HS-27A (cell line): ENCODE measurements around the gene SAMMSON.

Experiments
- DNase-seq: peaks from one replicate; pipeline ENCODE4 v3.0.0-alpha.2; 2012; ENCODE audit warnings: low read depth, missing footprints

SAMMSON gene

DNA sequence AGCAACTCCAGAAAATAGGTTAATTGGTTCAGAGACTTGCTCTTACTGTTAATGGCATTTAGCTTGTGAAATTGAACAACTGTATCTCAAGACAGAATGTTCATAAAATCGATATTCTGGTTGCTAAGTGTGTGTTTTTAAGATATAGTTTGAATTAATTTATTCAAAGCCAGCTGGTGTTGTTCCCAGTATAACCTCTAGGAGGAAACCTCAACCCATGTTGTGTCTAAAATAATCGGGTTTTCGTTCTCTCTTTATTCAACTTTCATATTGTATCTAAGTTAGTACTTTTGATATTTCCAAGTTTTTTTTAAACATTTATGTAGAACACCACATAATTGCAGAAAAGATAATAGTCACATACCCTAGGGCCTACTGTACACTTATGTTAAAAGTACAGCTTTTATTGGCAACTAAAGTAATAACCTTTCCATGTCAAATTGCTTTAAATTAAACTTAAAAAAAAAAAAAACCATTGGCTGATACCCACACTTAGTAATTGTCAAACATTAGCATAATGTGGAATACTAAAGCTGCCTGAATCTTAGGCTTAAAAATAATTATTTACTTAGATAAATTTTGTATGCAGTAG lies 90.9 kb downstream of the SAMMSON start:
- no peak for DNase-seq

DNA sequence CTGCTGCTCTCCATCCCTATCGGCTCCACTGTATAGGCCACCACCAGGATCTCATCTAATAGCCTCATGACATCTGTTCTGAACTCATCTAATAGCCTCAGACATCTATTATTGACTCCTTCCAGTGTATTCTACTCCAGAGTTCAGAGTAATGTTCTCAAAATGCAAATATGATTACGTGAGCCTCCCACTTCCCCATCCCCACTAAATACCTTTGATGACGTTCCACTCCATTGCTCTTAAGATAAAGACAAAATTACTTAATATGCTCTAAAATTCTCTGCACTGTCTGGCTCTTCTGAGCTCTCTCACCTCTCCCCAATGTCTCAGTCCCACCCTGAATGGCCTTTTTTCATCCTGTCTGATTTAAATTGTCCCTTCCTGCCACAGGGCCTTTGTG lies 94.7 kb downstream of the SAMMSON start:
- no peak for DNase-seq

- DNase-seq, result no peak
These were observed 95.7 kb downstream of the SAMMSON start for GRCh38 chr3:70095260-70095659.

DNA sequence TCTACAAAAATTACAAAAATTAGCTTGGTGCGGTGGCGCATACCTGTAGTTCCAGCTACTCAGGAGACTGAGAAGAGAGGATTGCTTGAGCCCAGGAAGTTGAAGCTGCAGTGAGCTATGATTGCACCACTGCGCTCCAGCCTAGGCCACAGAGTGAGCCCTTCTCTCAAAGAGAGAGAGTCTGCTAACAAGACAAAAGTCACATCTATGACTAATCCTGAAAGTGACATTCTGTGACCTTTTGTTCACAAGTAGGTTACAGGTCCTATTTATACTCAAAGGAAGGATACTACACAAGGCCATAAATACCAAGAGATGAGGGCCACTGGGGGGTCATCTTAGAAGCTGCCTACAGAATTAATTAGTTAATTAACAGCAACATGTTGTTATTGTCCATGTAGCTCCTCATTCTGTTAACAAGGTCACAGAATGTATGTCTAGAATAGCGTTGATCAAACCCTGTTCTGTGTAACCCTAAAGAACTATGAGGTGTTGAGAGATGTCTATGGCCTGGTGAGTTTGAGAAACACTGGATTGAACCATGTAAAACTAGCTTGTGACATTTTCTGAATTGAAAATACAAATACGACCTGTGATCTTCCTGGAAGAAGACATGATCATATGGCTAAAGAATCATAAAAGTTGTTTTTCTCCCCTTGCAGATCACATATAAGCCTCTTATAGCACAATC lies 97.0 kb downstream of the SAMMSON start:
- DNase-seq, result no peak

- DNase-seq, result no peak
These were observed 97.6 kb downstream of the SAMMSON start for GRCh38 chr3:70097084-70097483.

GRCh38 chr3:70108072-70108471 lies 108.5 kb downstream of the SAMMSON start:
- DNase-seq, result no peak

GRCh38 chr3:70108546-70108945 lies 109.0 kb downstream of the SAMMSON start:
- no peak for DNase-seq

DNA sequence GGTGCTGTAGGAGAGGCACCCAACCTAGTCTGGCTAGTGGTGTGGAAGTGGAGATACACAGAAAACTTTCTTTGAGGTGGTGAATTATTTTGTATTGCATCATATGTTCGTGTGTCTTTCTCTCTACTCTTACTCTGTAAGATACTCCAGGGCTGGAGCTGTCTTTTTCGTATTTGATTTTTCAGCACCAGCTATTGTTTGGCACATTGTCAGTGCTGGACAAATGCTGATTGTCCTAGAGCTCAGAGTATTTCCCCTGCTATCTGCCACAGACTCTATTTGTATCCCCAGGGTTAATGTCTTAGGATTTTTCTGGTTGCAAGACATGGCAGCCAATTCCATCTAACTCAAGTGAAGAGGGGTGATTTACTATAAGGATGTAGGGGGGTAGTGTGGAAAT lies 110.5 kb downstream of the SAMMSON start:
- DNase-seq, result no peak

DNA sequence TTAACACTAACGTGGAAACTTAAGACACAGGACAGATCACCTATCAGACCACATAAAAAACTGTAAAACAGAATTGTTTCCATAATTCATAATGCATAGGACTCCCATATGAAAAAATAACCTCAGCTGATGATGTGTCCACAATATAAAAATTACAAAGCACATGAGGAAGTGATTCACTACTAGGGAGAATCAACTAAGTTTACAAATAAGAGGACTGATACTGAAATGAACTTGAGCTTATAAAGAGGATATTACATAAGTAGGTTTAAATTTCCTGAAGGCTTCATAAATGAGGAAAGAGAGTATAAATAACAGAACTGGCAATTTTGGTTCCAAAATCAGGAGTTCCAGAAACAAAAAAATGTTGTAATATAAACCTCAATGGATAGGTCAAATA lies 111.9 kb downstream of the SAMMSON start:
- DNase-seq, result no peak

DNA sequence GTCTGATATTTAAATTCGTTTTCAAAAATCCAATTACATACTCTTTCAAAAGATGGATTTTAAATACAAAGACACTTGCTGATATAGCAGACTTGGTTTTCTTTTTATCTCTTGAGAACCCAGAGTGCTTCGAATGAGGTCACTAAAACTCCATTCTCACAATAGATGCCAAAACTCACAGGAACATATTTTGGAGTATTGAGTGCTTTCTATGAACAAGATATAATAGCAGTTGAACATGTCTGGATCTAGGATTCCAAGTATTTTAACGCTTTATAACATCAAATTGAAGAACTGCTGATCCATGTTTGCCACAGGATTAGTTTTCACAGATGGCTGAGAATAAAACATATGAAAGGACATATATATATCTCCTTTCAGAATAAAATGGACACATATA lies 113.2 kb downstream of the SAMMSON start:
- no peak for DNase-seq

- no peak for DNase-seq
These were observed 114.9 kb downstream of the SAMMSON start for GRCh38 chr3:70114431-70114830.

DNA sequence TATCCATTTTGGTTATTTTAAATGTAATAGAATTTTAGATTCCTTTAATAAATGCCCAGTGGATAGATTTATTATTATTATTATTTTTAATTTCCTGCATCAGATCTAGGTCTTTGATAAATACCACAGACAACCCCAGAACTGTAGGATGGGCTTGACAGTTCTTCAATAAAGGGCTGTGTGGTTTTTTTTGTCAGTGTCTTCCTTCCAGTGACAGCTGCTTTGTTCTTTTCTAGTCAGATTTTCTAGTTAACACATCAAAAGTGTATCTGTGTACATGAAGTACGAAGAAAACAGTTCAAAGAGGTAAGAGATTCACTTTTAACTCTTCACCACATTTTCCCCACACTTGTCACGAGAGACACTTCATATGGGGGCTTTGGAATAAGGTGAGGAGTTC lies 120.3 kb downstream of the SAMMSON start:
- no peak for DNase-seq
